Lower lobe of right lung (tissue), 2 donors: Measurements from ENCODE around the gene SPRR5. TPM values are rescaled to one million over a fixed set of nuclear protein-coding genes. Genes with fewer than 3 reads are reported as not detected.

ENCODE experiments used
- ATAC-seq, 2 donors: fragments of 200-7000 bp; cut with Tn5 transposase; one replicate each; pipeline ENCODE4 v1.9.1; 2020 to 2022; ENCODE audit warnings: mild to moderate bottlenecking in 2 of 2, moderate library complexity in 2 of 2
- DNase-seq: peaks from one replicate; pipeline ENCODE4 v3.0.0-alpha.2; 2020
- H3K27ac ChIP-seq: fragments of 200-600 bp; one replicate; pipeline ENCODE4 v1.8.0; 2022
- H3K27me3 ChIP-seq: fragments of 200-600 bp; one replicate; pipeline ENCODE4 v1.8.0; 2022; ENCODE audit warnings: low read depth
- H3K36me3 ChIP-seq: fragments of 200-600 bp; one replicate; pipeline ENCODE4 v1.8.0; 2022; ENCODE audit warnings: mild to moderate bottlenecking
- H3K4me1 ChIP-seq: fragments of 200-600 bp; one replicate; pipeline ENCODE4 v1.8.0; 2022
- H3K4me3 ChIP-seq: fragments of 200-600 bp; one replicate; pipeline ENCODE4 v1.8.0; 2022; ENCODE audit warnings: mild to moderate bottlenecking
- H3K9me3 ChIP-seq: fragments of 200-600 bp; one replicate; pipeline ENCODE4 v1.8.0; 2022
- intact Hi-C: fragments of 100-400 bp; cut with DNase I; formaldehyde crosslinking; loops from one replicate; pipeline ENCODE4 v1.11.0; 2022
- long read RNA-seq: library from polyadenylated mRNA; unstranded; transcript quantifications from one replicate; pipeline ENCODE4 v2.0.0, GENCODE V29; 2021
- total RNA-seq: library from RNA; stranded (reverse); fragmentation: NEBNext Ultra II Directional; extraction: Animal tissue kit (Norgen Biotek cat#: 25700); gene quantifications from one replicate; pipeline ENCODE4 v1.2.1, GENCODE V29; 2021
- TF ChIP-seq, protein P1 (sequence below): fragments of 200-600 bp; IDR thresholded peaks from one replicate; pipeline ENCODE4 v1.8.0; 2022; ENCODE audit warnings: antibody characterized with exemption, mild to moderate bottlenecking
- donor health status: DM: no; HTN: yes; CAD: no; lungs with severe emphysema.

Gene SPRR5, protein sequence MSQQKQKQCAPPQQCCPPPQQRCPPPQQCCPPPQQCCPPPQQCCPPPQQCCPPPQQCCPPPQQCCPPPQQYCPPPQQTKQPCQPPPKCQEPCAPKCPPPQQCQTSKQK
- not detected for total RNA-seq
- long read RNA-seq = 0 reads

DNA sequence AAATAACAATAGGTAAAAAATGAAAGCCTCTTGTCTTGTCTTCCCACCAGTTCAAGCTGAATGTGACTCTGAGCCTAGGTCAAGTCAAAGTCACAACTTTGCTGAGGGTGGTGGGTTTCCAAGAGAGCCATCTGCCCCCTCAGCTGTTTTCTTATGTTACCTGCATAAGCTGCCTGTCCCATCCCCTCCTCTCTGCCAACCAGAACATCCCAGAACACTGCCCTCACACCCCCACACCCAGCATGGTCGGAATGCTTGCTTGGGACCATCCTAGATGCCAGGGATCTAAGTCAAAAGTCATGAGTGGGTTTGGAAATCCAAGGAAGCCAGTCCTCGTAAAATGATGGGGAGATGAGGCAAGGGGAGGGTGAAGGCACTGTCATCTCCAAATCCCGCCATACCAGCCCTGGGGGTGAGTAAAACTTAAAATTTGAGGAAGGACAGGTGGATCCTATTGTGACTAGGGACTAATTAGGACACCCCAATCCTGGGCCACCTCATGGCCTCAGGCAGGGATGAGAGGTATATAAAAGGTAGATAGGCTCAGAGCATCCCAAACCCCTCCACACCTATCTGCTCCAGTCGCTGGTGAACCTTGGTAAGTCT is at the start of gene SPRR5:
SPRR5 (plus strand) TSS at position 556 of the 606 bp plus-strand sequence. CDS start 1,349 bp downstream, outside the sequence.
- no peak within 1 kb of the TSS for H3K27ac ChIP-seq
- peaks cover 3% of the 10 kb centered on the region for H3K27me3 ChIP-seq
- ATAC-seq (no peak), DNase-seq (no peak)
- no peak within 1 kb of the TSS for H3K4me3 ChIP-seq
- TF ChIP-seq, protein P1, sequence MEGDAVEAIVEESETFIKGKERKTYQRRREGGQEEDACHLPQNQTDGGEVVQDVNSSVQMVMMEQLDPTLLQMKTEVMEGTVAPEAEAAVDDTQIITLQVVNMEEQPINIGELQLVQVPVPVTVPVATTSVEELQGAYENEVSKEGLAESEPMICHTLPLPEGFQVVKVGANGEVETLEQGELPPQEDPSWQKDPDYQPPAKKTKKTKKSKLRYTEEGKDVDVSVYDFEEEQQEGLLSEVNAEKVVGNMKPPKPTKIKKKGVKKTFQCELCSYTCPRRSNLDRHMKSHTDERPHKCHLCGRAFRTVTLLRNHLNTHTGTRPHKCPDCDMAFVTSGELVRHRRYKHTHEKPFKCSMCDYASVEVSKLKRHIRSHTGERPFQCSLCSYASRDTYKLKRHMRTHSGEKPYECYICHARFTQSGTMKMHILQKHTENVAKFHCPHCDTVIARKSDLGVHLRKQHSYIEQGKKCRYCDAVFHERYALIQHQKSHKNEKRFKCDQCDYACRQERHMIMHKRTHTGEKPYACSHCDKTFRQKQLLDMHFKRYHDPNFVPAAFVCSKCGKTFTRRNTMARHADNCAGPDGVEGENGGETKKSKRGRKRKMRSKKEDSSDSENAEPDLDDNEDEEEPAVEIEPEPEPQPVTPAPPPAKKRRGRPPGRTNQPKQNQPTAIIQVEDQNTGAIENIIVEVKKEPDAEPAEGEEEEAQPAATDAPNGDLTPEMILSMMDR = no peak
- intact Hi-C loops = no loop called here
- no peaks in the 10 kb centered on the region for H3K9me3 ChIP-seq
- H3K36me3 ChIP-seq = no peaks in the 10 kb centered on the region
- no peaks in the 10 kb centered on the region for H3K4me1 ChIP-seq

DNA sequence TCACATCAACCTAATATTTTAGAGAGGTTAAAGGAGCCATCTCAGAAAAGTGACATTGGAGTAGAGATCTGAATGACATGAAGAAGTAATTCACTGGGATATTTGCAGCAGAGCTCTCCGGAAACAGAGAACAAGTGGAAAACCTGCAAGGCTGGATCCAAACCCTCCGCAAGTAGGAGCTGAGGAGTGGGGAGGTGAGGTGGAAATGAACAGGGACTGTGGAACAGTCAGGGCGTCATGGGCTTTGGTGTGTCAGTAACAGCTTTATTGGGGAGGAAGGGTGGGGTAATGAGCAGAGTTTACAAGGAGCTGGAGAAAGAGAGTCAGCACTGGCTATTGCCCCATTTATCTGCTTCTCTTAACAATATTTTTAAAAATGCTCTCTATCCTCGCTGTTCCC is 48.0 kb upstream of the SPRR5 start:
- no peak overlapping the region for H3K27ac ChIP-seq
- DNase-seq (no peak), ATAC-seq (no peak)
- TF ChIP-seq, protein P1 = no peak
- H3K9me3 ChIP-seq = no peaks in the 10 kb centered on the region
- intact Hi-C loops = no loop called here
- no peaks in the 10 kb centered on the region for H3K27me3 ChIP-seq
- H3K36me3 ChIP-seq = no peaks in the 10 kb centered on the region
- H3K4me3 ChIP-seq = no peak overlapping the region
- no peaks in the 10 kb centered on the region for H3K4me1 ChIP-seq

DNA sequence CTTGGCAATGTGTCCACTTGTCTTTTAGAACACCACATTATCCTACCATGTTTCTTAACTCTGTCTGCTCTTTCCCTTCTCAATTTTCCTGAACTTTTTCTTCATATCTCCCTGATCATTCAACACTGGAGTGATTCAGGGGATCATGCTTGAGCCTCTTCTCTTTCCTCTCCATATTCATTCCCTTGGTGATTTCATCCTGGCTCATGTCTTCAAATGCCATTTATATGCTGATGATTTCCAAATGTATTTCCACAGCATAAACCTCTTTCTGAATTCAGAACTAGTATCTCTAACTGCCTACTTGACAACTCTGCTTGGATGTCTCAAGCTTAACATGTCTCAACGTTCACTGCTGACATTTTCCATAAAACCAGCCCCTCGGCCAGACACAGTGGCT is 47.1 kb upstream of the SPRR5 start:
- TF ChIP-seq, protein P1 = no peak
- no peaks in the 10 kb centered on the region for H3K9me3 ChIP-seq
- no peaks in the 10 kb centered on the region for H3K36me3 ChIP-seq
- ATAC-seq = no peak
- H3K27ac ChIP-seq = no peak overlapping the region
- no peaks in the 10 kb centered on the region for H3K4me1 ChIP-seq
- H3K4me3 ChIP-seq = no peak overlapping the region
- intact Hi-C loops = no loop called here
- H3K27me3 ChIP-seq = no peaks in the 10 kb centered on the region
- no peak for DNase-seq

DNA sequence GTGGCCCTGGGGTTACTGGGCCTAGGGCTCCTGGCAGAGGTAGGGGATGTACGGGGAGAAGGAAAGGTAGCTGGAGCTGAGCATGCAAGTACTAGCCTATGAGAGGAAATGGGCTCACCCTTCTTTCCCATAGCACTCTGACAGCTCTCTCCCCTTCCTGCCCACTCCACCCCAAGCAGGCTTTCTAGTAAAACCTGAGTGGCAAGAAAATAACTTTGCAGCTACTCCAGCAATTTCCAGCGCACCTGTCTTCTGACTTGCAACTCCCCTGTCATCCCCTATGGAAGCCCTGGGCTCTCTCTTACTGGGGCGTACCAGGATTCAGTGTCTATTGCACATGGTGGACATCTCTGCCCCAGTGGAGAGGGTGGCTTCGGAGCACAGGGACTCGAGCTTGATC is 45.4 kb upstream of the SPRR5 start:
- Histone ChIP-seq H3K36me3 (no peaks in the 10 kb centered on the region), H3K4me3 (no peak overlapping the region), H3K27me3 (no peaks in the 10 kb centered on the region), H3K27ac (no peak overlapping the region), H3K9me3 (no peaks in the 10 kb centered on the region), H3K4me1 (no peaks in the 10 kb centered on the region)
- intact Hi-C loops = no loop called here
- ATAC-seq = no peak
- TF ChIP-seq, protein P1 = no peak
- DNase-seq = no peak

DNA sequence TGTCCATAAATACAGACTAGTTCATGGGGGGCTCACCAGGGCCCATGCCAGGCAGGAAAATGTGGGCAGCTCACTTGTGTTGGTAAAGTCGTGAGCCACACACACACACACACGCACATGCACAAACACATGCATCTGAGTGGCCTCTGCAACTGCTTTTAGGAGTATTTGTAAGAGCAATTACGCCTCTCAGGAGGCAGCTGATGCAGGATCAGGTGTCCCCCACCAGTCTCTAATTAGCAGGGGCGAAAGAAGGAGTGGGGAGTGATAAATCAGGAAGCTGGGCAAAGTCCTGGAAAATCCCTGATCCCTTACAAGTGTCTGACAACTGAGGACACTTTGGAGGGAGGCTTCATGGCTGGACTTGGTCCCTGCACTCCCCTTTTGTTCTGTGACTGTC is 44.4 kb upstream of the SPRR5 start:
- intact Hi-C loops = no loop called here
- no peaks in the 10 kb centered on the region for H3K36me3 ChIP-seq
- no peaks in the 10 kb centered on the region for H3K9me3 ChIP-seq
- no peak overlapping the region for H3K4me3 ChIP-seq
- TF ChIP-seq, protein P1 = no peak
- no peak overlapping the region for H3K27ac ChIP-seq
- no peak for ATAC-seq
- H3K4me1 ChIP-seq = no peaks in the 10 kb centered on the region
- H3K27me3 ChIP-seq = no peaks in the 10 kb centered on the region
- no peak for DNase-seq
